ENCODE data around the gene TEX29. TPM values are rescaled to one million over a fixed set of nuclear protein-coding genes. Genes with fewer than 3 reads are reported as not detected.
A peak's percentile ranks its signal among the peaks of the same experiment; 100 is the strongest.

Gene TEX29
- polyA plus RNA-seq, 10 donors: 0.27 to 0.58 (median 0.34) TPM; not detected in 3

DNA sequence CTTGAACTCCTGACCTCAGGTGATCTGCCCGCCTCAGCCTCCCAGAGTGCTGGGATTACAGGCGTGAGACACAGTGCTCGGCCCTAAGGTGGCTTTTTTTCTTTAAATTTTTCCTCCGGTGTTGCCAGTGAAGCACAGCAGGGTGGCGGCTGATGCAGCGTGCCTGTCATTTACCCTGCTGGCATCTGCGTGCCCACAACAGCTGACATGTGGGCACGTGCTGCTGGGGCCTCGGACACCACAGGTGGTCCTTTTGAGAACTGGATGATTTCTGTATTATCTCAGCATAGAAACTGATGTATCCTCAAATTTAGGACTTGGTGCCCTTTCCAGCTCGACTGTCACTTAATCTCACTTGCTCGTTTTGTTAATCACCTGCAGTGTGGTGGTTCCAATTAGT lies 31.2 kb upstream of the TEX29 start:
- no peak for DNase-seq

- no peak for DNase-seq
Measured at GRCh38 chr13:111291908-111292307, 28.5 kb upstream of the TEX29 start.

DNA sequence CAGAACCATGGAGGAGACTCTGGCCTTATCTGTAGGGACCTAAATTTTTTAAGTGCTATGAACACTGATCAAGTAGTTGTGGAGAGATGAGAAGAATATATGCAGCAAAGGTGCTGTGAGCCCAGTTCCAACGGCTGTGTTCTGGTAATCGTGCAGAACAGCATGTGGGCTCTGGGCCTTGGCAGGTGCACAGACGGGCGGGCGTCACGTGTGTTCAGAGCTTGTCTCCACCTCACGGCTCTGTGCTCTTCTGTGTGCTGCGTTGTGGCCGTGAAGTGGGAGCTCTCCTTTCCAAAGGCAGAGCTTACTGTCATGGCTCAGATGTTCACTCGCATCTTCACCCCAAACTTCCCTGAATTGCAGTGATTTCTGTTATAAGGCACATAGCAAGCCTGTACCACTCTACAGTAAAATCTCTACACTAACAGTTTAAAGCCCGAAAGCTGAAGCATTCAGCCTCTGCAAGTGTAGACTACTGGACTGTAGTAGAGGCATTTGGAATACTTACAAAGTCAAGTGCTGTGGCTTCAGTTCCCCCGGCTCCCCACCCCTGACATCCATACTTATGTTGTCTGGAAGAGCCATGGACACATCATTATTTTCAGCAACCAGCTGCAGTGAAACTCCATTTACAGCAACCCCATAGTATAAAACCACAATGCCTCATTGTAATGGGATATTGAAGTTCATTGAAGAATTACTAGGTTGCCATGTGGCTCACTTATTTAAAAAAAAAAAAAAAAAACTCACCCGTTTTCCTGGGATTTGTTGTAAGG lies 27.5 kb upstream of the TEX29 start:
- no peak for DNase-seq

DNA sequence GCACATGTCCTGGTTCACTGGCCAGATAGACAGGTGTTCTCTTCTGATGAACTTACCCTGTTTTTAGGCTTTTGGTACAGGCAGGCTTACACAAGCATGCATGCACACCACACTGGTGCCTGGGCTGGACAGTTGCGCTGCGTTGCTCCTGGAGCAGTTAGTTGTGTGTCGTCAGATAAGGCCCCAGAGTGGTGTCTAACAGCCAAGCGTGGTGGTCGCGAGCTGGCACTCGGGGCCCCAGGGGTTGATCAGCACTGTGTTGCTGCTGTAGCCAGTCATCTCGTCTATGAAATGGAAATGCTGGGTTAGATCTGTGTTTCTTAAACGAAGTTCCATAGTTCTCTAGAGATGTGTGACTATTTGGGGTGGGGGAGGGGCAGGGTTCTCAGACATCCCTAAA lies 24.6 kb upstream of the TEX29 start:
- no peak for DNase-seq

DNA sequence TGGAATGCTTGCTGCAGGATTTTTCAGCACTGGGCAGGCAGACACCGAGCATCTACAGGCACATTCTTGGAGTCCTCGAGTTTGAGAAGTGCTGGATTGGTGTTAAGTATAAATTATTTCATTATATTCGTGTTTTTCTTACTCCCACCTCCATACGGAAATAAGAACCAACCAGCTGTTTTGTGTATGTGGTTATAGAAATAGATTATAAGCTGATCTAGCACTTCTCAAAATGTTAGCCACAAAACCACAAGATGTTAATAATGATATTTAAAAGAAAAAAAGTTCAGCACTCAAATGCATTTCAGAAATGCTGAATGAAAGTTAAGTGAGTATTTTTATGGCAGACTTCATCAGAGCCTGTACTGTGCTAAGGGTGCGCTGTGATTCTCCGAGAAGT lies 24.0 kb upstream of the TEX29 start:
- no peak for DNase-seq

DNA sequence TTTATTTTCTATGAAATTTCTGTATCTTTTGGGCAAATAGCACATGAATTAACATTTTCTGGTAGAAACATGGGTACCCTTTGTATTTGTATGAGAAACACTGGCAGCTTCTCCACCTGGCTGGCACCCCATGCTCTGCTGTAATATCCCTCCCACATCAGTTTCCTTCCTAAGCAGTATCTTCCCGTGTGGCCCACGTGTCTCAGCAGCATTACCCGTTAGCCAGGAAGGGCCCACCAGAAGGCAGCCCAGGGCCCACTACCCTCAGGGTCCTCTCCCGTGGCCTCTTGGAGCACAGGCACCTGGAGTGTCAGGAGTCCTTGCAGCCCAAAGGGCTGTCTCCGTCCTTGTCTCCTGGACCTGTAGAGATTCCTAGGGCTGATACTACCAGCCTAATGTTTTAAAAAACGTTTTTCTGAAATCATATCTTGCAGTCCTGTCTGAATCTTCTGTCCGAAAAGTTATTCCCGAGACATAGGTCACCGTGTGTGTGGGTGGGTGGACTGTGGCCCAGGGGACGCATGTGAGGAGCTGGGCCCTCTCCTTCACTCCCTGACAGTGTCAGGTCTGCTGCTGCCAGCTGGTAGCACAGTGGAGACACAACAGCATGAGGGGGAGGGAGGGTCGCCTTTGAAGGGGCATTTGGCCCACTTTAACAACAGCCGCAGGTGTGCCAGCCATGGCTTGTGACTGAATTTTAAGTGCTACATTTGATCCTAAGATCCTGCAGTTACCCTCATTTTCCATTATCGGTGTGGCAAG lies 22.0 kb upstream of the TEX29 start:
- DNase-seq: no peak

DNA sequence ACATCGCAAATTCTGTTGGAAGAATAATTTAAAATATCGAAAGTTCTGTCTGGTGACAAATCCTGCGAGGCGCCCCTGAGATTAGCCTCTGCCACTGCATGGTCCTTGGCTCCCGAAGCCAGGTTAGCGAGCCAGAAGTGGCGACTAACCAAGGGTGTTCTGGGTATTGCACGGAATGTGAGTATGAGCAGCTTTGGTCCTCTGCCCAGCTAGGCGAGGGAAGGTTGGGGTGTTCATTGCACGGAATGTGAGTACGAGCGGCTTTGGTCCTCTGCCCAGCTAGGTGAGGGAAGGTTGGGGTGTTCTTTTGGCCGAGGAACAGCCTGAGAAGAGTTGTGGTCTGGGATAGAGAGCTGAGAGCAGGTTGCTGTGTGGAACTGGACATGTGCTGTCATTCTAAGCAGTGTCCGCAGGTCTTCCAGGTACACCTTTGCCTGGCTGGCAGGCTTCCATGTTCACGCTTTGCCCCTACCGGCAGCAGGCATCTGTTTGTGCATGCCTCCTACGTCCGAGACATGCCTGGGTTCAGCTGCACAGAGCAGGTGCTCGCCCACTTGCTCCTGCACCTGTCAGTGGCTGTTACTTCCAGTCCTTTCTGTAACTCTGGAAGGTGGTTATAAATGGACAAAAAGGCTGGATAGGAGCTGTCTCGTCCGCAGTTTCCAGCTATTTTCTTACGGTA lies 18.3 kb upstream of the TEX29 start:
- peak in 2 of 3 donors; percentile 22 to 24 for DNase-seq

DNA sequence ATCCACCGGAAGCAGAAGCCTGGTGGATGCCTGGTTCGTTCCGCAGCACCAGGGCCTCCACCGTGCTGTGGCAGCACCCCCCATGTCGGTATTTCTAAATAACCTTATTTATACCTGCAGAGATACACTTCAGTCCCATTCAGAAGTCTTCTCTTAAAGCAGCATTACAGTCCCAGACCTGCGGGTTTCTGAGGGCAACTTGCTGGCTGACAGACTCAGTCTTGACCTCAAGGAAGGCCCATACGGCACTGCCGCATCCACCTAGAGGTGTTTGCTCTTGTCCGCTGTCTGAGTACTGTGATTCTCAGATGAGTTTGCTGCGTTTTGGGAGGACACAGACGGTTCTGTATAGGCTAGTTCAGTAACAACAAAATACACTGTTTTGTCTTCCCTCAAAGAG lies 16.9 kb upstream of the TEX29 start:
- DNase-seq: no peak

DNA sequence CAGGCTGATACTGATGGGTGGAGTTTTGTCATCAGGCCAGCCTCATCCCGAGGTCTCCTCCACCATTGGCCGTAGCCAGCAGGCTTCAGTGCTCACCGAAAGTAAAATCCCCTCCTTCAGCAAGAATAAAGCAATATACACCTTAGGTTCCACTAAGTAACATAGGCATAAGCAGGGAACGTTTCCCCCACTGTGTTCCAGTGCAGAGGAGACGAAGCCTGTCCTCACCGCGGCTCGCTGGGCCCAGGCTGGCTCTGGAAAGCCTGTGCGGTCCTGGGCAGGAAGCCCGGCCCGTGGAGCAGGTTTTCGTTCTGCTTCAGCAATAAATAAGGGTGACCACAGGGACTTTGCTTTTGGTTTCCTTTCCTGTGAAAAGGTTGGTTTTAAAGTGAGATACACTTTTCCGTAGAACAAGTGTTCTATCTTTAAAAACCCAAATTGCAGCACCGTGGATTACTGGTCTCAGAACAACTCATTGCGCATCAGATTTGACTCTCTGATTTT lies 16.3 kb upstream of the TEX29 start:
- no peak for DNase-seq

- DNase-seq: no peak
Measured at GRCh38 chr13:111304603-111305289, 15.7 kb upstream of the TEX29 start.

DNA sequence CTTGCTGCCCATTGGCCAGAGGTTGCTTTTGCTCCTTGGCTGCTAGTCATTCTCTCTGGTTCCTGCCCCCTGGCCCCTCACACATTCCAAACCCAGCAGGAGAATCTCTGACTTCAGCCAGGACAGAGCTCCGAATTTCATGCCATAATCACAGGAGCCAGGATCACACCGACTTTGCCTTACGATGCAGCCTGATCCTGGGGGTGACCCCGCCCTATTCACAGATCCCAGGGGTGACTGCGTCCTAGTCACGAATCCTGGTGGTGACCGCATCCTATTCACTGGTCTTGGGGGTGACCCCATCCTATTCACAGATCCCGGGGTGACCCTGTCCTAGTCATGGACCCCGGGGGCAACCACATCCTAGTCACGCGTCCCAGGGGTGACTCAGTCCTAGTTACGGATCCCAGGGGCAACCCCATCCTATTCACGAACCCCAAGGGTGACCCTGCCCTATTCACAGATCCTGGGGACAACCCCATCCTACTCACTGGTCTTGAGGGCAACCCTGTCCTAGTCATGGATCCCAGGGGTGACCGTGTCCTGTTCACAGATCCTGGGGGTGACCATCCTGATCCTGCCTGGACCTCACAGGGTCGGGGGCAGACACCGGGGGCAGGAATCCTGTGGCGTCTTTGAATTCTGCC lies 7.4 kb upstream of the TEX29 start:
- DNase-seq: no peak

- no peak for DNase-seq
Measured at GRCh38 chr13:111313911-111314425, 6.5 kb upstream of the TEX29 start.

- peak in 1 of 3 donors; percentile 26 for DNase-seq
Measured at GRCh38 chr13:111314852-111315251, 5.6 kb upstream of the TEX29 start.

- no peak for DNase-seq
Measured at GRCh38 chr13:111315347-111315995, 5.0 kb upstream of the TEX29 start.

- no peak for DNase-seq
Measured at GRCh38 chr13:111316161-111316730, 4.2 kb upstream of the TEX29 start.

- DNase-seq: no peak
Measured at GRCh38 chr13:111317042-111317550, 3.3 kb upstream of the TEX29 start.

GRCh38 chr13:111317571-111318345 lies 2.7 kb upstream of the TEX29 start:
- no peak for DNase-seq

GRCh38 chr13:111318386-111318785 lies 2.1 kb upstream of the TEX29 start:
- DNase-seq: no peak

- no peak for DNase-seq
Measured at GRCh38 chr13:111319521-111319920, 921 bp upstream of the TEX29 start.

Data from muscle of back (tissue), 11 donors.